BE2C (cell line): ENCODE data around the gene CSF1.

ENCODE experiments used
- DNase-seq: peaks from one replicate; pipeline ENCODE4 v3.0.0-alpha.2; 2020
- H3K27me3 ChIP-seq: fragments of 250-450 bp; sonication (Bioruptor Pico); 2 replicates; pipeline ENCODE4 v1.5.1; 2020; ENCODE audit warnings: mild to moderate bottlenecking
- H3K36me3 ChIP-seq: fragments of 250-450 bp; sonication (Bioruptor Pico); 2 replicates; pipeline ENCODE4 v1.5.1; 2020; ENCODE audit warnings: mild to moderate bottlenecking
- H3K4me1 ChIP-seq: fragments of 250-450 bp; sonication (Bioruptor Pico); 2 replicates; pipeline ENCODE4 v1.5.1; 2020
- H3K4me3 ChIP-seq: 2 replicates; pipeline ENCODE4 v1.5.1; 2011; ENCODE audit warnings: low read depth, low read length
- H3K9me3 ChIP-seq: fragments of 250-450 bp; sonication (Bioruptor Pico); 2 replicates; pipeline ENCODE4 v1.5.1; 2020
- TF ChIP-seq, protein P1 (sequence below): IDR thresholded peaks from 2 replicates; pipeline ENCODE4 v1.5.1; 2012; ENCODE audit warnings: mild to moderate bottlenecking, low read depth, low read length

Gene CSF1

DNA sequence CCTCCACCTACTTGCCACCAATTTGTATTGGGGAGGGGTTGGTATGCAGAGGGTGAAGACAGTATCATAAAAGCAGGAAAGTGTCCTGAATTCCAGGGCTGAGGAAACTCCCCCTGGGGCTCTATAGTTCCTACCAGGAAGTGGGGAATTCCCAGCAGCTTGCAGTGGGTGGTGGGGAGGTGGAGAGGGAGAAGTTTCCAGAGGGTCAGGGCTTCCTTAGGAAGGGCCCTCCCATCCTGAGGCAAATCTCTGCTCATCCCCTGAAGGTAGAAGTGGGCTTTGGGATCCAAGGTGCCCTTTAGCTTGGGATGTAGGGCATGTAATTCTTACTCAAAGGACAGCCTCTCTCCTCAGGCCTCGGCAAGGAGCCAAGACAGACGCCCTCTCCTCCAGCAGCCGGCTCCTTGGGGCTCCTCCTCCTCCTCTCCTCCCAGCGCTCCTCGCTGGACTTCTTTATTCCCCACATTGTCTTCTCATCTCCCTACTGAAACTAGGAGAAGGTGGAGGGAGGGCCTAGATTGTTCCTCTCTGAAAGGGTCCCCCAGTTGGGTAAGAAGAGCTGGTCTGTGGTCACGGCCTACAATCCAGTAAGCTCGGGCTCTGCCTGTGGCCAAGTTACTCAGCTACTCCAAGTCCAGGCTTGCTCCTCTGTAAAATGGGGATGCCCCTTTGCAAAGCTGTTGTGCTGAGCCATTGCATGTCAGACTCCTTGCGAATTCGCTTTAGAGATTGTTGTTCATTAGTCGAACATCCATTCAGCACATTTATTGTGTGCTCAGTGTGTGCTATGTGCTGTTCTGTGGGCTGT lies 17.9 kb upstream of the CSF1 start:
- no peaks in the 10 kb centered on the region for H3K36me3 ChIP-seq
- no peak for DNase-seq

DNA sequence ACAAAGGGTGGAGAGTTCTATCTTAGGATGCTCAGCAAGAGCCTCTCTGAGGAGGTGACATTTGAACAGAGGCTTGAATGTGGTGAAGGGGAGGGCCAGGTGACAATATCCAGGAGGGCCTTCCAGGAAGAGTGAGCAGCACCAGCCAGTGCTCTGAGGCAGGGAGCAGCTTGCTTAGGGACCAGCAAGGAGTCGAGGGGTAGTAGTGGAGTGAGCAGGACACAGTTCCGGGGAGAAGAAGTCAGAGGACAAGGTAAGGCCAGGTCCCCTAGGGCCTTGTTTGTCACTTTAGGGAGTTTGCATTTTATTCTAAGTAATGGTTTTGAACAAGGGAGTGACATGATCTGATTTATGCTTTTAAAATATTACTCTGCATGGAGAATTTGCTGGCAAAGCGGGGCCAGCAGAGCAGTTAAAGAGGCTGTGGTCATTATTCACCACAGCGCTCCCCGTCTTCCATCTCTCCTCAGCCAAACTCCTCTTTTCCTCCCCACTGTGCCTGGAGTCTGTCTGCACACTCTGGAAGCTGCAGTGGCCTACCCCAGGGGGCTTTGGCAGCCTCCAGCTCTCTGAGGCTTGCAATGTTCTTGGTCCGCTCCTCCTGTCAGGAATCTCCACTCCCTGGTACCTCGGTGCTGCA lies 17.0 kb upstream of the CSF1 start:
- Histone ChIP-seq H3K4me3 (no peak overlapping the region), H3K36me3 (no peaks in the 10 kb centered on the region), H3K4me1 (no peaks in the 10 kb centered on the region), H3K9me3 (no peaks in the 10 kb centered on the region), H3K27me3 (no peaks in the 10 kb centered on the region)
- TF ChIP-seq, protein P1, sequence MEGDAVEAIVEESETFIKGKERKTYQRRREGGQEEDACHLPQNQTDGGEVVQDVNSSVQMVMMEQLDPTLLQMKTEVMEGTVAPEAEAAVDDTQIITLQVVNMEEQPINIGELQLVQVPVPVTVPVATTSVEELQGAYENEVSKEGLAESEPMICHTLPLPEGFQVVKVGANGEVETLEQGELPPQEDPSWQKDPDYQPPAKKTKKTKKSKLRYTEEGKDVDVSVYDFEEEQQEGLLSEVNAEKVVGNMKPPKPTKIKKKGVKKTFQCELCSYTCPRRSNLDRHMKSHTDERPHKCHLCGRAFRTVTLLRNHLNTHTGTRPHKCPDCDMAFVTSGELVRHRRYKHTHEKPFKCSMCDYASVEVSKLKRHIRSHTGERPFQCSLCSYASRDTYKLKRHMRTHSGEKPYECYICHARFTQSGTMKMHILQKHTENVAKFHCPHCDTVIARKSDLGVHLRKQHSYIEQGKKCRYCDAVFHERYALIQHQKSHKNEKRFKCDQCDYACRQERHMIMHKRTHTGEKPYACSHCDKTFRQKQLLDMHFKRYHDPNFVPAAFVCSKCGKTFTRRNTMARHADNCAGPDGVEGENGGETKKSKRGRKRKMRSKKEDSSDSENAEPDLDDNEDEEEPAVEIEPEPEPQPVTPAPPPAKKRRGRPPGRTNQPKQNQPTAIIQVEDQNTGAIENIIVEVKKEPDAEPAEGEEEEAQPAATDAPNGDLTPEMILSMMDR, result no peak
- DNase-seq, result no peak

More for the DNA sequence above, 17.9 kb upstream of the CSF1 start:
- TF ChIP-seq, protein P1, result no peak
- Histone ChIP-seq H3K27me3 (no peaks in the 10 kb centered on the region), H3K4me1 (no peaks in the 10 kb centered on the region), H3K4me3 (no peak overlapping the region), H3K9me3 (no peaks in the 10 kb centered on the region)

DNA sequence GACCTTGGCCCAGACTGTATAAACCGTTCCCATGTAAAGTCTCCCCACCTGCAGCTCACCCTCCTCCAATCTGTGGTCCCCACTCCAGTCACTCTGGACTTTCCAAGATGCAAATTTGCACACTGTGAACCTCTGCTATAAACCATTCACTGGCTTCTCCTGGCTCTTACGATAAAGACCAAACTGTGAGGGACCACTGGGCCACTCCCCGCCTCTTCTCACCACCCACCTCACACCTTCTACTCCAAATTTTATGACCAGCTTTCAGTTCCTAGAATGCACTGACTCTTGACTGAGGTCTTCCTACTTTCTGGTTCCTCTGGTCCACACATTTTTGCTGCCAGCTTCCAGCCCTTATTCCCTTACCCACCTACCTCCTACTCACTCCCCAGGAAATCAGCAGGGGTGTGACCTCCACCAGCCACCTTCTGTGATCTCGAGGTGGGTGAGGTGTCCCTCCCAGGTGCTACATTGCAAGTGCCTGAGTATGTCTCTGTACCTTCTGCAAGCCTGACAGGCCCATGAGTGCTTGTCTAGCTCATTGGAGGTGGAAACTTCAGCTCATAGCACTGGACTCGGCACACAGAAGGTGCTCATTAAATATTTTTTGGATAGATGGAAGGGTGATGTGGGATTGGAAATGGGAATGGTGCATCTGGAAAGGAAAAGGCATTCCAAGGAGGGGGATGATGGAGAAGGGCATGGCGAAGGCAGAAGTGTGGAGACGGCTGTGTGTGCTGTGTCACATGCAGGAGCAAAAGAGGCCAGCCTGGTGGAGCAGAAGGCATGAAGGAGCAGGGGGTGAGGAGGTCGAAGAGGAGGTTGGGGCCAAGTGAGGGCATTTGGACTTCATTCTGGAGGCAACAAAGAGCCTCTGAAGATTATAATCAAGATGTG lies 15.6 kb upstream of the CSF1 start:
- Histone ChIP-seq H3K36me3 (no peaks in the 10 kb centered on the region), H3K4me1 (no peaks in the 10 kb centered on the region), H3K9me3 (no peaks in the 10 kb centered on the region), H3K4me3 (no peak overlapping the region), H3K27me3 (no peaks in the 10 kb centered on the region)
- TF ChIP-seq, protein P1, result no peak
- no peak for DNase-seq

DNA sequence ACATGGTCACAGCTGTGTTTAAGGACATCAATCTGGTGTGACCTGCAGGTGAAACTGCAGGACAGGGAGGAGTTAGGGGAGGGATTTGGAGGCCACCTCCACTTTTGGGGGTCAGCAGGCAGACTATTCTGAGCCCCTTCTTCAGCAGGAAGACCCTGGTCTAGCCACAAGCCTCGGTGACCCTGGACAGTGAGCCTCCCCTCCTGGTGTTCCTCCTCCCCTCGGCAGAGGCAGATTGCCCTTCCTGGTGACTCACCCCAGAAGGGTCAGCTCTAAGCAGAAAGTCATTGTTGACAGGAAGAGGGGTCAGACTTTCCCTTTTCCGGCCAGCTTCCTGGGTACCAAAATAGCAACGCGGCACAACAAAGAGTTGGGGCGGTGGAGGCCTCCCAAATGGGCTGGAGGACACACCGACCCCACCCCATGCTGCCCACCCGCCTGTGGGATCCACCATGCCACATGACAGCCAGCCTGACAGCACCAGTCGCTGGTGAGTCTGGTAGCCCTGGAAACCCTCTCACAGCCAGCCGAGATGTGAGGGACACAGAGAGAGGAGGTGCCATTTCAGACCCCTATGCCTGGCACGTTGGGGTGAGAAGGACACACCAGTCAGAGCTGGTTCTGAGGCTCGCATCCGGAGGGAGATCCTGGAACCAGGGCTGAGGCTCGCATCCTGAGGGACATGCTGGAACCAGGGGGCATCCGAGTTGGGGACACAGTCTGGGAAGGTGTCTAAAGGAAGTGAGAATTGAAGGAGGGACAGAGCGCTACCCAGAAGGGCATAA lies 14.7 kb upstream of the CSF1 start:
- no peak overlapping the region for H3K4me3 ChIP-seq
- no peaks in the 10 kb centered on the region for H3K4me1 ChIP-seq

DNA sequence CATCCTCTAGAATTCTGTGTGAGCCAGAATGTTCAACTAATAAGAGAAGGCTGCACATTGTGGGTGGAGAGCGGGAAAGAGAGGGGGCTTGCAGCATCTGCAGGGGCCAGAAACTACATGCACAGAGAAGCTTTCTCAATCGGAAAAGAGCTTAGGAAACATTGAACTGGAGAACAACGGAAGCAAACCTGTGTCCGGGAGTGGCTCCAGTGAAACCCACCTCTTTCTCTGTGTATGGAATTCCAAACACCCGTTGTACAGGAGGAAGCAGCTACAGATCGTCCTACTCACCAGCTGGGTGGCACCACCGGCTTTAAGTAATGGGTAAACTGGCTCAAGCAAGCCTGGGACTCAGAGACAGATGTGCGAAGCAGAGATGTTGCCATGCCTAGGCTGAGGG lies 14.0 kb upstream of the CSF1 start:
- Histone ChIP-seq H3K9me3 (no peaks in the 10 kb centered on the region), H3K4me3 (no peak overlapping the region), H3K27me3 (no peaks in the 10 kb centered on the region), H3K36me3 (no peaks in the 10 kb centered on the region), H3K4me1 (no peaks in the 10 kb centered on the region)
- DNase-seq, result no peak
- TF ChIP-seq, protein P1, result no peak

More for the DNA sequence above, 14.7 kb upstream of the CSF1 start:
- H3K27me3 ChIP-seq, result no peaks in the 10 kb centered on the region
- DNase-seq, result no peak
- TF ChIP-seq, protein P1, result no peak
- no peaks in the 10 kb centered on the region for H3K36me3 ChIP-seq
- no peaks in the 10 kb centered on the region for H3K9me3 ChIP-seq
